Activated gamma-delta T cell treated with anti-CD3 and anti-CD28 coated beads, Interleukin-2, amount 50 U/mL, for 16 hours (primary cell): Measurements from ENCODE around the gene ASPDH.
A peak's percentile ranks its signal among the peaks of the same experiment; 100 is the strongest.

Experiments
- DNase-seq: peaks from one replicate; pipeline ENCODE4 v3.0.0-alpha.2; 2020; ENCODE audit warnings: low read depth

Gene ASPDH

DNA sequence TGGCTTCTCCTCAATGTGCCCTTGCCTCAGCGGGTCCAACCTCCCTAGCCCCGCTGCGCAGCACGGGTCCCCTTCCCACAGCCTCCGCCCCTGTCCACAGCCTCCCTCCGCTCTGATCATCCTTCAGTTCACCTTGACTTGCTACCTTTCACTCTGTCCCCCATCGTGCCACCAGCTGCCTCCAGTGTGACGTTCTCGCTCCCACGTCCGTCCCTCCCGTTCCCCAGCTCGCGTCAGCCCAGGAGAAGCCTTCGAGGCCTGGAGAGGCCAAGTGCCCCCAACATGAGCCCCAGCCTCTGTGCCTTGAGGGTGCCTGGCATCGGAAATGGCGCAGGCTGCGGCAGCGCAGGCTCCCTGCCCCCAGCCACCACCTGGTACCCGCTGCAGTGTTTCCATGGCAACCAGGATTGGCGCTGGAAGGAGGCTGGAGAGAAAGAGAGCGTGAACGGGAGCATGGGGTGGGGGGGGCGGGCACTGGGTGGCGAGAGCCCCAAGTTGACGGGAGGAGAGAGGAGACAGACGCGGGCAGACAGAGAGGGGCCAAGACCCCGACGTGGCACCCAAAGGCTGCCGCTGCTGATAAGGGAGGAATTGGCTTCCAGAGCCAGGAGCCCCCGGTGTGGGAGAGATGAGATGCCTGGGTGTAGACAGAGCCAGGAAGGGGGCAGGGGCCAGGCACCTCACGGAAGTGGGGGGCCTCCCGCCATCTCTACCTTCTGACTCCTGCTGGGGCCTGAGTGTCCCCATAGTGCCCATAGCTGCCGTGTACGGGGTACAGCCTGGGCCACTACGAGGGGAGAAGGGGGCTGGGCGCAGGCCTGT lies 844 bp upstream of the ASPDH start:
- DNase-seq: no peak

DNA sequence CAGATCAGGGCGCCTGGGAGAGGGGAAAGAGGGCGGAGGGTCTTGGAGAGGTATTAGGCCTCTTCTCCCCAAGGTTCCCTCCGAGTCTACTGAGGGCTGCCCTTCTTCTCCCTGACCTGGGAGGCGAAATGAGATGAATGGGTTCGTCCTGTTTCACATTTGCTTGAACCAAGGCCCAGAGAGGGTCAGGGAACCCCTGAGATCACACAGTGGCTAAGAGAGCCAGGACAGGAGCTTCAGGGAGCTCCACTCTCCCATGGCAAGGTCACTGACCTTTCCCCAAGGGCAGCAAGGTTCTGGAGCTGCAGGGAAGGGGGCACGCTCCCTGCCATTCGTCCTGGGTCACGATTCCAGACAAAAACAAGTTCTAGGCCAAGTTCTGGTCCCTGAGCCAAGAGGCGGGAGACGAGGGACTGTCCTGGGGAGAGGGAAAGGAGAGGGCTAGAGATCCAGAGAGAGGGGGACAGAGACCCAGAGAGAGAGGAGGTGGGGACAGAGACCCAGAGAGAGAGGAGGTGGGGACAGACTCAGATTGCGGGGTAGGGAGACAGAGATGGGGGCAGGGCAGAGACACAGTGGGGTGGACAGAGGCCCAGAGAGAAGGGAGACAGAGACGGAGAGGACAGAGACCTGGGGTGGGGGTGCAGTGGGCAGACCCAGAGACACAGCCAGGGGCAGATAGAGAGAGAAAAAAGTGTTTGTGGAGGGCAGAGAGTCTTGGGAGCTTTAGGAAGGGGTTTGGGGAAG lies 541 bp downstream of the ASPDH start:
- no peak for DNase-seq

DNA sequence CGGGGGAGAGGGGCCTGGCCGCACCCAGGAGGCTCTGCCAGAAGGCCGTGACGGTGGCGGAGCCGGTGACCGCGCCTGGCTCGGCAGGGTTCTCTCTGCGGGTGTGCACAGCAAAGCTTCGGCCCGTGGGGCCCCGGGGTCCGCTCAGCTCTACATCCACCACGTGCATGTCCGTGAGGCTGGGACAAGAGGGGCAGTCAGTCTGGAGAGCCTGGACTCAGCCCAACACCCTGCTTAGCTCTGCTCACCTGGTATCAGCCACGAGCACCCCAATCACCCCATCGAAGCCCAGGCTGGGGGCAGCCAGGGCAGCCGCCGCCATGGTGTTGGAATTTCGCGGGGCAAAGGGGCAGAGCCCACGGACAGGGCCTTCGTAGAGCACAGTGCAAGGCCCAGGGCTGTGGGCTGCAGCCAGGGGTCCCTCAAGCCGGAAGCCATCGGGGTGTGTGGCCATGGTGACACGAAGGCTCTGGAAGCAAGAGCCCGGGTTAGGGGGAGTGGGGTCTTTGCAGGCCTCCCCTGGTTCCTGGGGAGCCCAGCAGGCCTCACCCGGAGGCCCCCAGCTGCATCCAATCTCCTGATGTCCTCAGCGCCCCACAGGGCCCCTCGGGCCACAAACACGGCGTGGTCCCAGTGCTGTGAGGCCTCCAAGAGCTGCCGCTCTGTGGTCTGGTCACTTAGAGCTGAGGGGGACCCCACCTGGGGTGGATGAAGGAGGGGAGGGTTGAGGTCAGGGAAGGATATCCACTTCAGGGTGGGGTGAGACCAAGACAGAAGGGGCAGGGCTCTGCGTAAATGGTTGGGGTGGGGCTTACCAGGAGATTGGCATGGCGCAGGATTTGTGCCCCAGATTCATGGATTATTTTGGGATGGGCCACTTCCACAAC lies 1.4 kb downstream of the ASPDH start:
- DNase-seq: no peak

DNA sequence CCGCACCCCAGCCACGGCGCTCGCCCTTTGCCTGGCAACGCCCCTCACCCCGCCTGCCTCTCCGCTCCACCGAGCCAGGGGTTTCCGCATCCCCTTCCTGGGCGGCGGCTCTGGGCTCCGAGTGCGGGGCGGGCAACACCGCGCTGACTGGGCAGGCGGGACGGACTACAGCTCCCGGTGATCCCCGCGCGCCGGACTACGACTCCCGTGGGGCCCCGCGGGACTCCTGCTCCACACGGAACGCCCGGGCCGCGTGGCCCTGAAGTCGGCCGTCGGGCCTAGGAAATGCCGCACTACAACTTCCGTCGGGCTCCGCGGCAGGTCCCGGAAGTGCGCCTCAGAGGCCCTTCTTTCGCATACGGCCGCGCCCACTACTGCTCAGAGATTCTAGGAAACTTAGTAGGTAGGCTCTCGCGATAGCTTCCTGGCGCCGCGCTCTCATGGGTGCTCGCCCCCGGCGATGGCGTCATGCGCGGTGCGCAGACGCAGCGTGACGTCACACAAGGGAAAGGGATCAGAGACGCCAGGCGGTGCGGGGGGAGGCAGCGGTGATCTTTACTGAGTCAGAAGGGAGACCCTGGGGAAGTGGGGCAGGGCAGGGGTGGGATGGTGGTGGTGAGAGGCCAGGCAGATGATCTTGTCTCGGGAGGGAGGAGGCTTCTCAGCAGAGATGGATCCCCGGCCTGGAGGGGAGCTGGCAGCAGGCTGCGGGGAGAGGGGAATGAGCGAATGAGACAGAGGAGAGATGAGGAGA lies 2.5 kb downstream of the ASPDH start, which contains the start of gene JOSD2:
JOSD2 (minus strand) TSS at position 123 of the 754 bp plus-strand sequence. CDS start 760 bp downstream, outside the sequence.
- DNase-seq: peak; percentile 93

DNA sequence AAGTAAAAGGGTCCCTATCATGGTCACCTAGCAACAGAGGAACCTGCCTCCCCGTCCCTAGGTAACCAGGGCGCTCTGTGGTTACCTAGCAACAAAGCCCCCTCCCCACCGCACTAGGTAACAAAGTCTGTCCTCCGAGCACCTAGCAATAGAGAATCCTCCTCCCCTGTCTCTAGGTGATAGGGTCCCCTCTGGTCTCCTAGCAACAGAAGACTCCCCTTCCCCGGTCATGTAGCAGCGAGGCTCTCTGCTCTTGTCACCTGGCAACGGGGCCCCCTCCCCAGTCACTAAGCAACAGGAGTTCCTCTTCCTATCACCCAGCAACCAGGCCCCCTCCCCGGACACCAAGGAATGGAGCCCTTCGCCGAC lies 3.0 kb downstream of the ASPDH start:
- no peak for DNase-seq

DNA sequence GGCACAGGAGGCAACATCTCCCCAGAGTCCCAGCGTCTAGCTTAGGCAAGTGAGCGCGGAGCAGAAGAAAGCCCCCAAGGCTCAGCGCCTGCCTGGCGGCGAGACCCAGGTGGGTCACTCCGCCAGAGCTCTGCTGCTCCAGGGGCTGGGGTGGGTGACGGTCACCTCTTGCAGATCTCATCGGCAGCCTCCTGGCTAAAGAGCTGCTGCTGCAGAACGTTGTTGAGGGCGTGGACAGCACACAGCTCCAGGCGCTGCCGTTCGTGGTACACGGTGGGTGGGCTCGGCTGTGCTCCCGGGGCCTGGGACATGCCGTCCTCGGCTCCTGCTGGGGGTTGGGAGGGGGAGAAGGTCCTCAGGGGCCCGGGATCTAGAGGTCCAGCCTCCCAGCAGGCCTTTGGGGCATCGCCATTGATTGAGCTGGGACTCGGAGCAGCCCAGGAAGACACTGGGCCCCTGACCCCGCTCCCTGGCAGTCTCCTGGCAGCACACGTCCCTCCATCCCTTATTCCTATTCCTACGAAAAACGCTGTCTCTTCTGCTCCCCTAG lies 3.5 kb downstream of the ASPDH start:
- no peak for DNase-seq

DNA sequence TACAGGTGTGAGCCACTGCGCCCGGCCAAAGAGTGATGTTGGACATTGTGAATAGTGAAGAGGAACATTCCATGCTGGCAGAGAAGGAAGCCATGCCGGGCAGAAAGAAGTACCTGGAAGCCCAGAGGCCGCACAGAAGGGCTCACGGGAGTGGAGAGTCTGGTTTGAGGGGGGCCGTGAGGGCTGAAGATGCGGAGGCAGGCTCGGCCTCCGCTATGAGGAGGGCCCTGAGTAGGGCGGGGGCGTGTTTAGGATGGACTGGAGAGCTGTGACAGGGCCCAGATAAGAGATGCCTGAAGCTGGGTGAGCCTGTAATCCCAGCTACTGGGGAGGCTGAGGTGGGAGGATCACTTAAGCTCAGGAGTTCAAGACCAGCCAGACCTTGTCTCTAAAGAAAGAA lies 4.3 kb downstream of the ASPDH start:
- no peak for DNase-seq

DNA sequence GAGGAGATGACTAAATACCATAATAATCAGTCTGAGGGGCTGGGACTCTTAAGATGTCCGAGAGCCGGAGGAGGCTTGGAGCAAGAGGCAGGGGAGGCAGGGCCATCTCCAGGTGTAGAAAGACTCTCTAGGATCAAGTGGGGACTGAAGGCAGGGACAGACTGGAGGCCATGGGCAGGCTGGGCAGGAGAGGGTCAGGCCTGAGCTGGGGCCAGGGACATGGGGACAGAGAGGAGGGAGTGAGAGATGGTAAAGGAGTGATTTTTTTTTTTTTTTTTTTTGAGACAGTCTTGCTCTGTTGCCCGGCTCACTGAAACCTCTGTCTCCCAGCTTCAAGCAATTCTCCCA lies 4.9 kb downstream of the ASPDH start:
- no peak for DNase-seq

DNA sequence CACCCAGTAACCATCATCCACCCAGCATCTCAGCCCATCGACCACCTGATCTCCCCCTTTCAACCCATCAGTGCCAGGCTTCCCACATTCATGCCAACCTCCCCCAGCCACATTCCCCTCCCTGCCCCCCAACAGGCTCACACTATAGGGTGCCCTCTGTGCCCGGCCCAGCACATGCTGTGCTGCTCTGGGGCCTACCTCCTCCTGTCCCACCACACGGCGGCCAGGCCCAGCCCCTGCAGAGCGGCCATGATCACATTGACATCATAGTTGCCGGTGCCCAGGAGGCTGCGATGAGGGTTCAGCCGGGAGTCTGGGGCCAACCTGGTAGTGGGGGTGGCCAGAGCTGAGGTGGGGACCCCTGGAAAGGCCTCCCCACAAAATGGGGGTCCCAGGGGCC lies 6.3 kb downstream of the ASPDH start:
- no peak for DNase-seq

DNA sequence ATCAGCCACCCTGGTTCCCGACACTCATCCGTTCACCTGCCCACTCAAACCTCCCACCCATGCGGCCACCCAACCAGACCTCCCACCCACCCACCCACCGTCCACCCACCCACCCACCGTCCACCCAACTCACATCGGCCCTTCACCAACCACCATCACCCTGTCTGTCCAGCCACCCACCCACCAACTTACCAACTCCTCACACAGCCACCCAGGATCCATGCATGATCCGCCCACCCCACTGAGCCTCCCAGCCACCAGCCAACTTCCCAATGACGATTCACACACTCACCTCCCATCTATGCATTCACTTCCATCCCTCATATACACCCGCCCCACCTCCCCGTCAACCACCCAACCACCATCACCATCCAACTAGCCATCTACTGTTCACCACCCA lies 7.0 kb downstream of the ASPDH start:
- DNase-seq: no peak

DNA sequence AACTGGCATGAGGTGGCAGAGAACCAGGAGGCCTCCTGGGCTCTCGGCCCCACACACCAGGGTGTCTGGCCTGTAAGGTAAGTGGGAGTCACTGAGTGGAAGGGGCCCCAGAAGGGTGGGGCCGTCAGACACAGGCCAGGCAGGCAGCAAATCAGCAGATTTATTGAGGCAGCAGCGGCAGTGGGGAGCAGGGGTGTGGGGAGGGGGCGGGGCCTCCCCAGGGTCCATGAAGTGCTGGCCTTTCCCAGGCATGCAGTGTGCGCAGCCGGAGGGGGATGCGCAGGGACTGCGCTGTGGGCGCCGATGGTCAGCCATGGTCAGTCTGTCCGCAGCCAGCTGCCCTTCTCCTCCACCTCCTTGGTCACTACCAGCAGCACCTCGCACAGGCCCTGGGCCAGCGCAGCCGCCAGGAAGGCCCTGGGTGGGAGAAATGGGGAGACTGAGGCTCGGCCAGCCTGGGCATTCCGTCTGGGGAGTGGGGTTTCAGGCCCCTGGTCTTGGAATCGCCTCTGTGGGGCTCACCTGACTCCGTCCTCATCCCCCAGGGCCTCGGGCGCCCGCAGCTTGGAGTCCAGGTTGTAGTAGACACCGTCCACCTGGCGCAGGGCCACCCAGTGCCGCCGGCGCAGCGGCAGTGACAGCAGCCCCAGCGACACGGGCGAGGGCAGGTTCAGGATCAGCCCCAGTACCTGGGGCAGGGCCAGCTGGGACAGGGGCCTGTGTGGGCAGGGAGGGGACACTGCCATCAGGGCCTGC lies 7.7 kb downstream of the ASPDH start:
- DNase-seq: no peak

DNA sequence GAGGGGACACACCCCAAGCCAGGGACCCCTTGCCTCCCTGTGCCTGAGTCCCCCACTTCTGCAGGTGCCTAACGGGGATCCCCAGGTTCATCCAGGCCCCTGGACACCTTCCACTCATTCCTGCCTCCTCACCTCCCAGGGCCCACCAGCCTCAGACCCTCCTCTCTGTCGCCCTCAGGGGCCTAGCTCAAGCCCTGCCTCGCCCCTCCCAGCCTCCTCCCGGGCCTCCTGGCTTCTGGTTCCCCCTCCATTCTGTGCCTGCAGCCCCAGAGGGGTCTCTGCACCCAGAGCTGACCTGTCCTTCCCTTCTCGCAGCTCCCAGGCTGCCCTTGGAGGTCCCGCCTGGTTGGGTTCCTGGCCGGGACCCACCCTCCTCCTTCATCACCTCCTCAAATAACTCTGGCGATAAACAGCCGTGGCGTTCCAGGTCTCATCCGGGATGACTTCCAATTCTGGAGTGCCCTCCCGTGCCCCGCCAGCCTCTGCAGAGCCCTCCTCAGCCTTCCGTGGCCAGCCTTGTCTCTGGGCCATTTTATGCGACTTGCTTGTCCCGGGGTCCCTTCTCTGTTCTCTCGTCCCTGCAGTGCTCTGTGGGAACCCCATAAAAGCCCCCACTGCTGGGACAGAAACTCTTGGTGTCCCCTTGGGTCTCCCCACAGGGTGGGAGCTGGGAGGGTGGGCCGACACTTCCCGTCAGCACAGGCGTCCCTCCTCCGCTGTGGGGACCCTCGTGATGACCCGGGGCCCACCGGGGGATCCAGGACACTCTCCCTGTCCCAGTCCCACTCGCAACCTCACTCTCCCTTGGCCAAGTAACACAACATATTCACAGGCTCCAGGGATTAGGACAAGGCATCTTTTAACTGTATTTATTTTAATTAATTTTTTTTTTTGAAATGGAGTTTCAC lies 11.9 kb downstream of the ASPDH start:
- DNase-seq: no peak

DNA sequence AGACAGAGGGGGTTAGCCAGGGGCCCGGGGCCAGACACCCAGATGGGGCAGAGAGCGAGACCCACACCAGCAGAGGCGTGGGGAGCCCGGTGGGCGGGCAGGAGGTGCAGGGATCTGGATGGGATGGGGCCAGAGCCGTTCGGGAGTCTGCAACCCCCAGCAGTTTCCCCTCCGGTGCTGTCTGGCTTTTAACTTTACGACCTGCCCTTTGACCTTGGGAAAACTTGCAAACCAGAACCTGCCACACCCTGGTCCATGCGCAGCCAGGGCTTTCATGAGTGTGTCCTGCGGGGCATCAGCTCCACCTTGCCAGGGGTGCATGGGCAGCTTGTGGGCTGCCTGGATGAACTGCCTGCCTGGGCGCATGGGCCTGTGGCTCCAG lies 12.5 kb downstream of the ASPDH start:
- DNase-seq: no peak

DNA sequence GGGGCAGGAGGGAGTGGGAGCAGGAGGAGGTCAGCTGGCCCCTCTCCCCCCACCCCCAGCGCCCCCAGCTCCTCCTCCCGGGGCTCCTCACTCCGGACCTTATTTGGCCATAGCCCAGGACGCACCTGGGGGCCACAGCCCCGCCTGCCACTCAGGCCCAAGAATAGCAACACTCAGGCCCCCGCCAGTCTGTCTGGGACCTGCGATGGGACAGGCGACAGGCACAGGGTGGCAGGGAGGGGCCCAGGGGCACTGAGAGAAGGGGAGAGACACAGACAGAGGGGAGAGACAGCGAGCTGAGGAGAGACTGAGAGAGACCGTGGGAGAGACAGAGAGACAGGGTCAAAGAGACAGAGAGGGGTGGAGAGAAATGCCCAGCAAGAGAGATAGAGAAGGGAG lies 13.0 kb downstream of the ASPDH start:
- no peak for DNase-seq

DNA sequence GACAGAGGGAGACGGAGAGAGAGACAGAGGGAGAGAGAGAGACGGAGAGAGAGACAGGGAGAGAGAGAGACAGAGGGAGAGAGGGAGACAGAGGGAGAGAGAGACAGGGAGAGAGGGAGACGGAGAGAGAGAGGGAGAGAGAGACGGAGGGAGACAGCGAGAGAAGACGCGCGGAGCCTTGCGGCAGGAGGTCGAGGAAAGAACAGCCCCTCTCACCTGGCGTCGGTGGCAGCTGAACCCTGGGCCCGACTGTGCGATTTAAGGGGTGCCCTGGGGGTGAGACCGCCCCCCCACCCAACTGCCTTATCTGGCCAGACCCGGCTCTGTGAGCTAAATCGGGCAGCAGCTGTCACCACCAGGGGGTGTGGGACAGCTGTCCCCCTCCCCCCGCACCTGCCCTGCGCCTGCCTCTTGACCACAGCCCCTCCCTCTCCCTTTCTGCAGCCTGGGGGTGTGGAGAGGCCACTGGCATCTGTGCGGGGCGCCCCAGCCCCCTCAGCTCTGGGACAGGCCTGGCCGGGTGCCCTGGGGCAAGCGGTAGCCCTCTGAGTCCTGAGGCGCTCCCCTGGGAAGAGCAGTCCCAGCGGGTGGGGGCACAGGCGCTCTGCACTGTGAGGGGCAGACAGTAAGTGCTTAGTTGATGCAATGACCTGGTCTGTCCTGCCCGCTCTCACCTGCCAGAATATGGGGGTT lies 13.5 kb downstream of the ASPDH start:
- no peak for DNase-seq

DNA sequence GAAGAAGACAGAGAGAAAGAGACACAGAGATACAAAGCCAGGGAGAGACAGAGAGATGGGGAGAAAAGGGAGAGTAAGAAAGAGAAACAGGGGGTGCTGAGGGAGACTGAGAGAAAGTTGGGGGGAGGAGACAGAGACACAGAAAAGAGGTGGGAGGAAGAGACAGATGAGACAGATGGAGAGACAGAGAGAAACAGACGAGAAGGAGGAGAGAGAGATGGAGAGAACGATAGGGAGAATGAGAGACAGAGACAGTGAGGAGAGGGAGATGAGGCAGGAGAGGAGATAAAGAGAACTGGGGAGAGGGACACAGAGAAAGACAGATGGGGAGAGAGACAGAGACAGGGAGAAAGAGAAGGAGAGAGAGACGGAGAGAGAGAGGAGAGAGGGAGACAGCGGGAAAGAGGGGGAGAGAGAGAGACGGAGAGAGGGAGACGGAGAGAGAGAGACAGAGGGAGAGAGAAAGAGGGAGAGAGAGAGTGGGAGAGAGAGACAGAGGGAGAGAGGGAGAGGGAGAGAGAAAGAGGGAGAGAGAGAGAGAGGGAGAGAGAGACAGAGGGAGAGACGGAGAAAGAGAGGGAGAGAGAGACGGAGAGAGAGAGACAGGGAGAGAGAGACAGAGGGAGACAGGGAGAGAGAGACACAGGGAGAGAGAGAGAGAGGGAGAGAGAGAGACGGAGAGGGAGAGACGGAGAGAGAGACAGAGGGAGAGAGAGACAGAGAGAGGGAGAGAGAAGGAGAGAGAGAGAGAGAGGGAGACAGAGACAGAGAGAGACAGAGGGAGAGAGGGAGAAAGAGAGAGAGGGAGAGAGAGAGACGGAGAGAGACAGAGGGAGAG lies 15.3 kb downstream of the ASPDH start:
- no peak for DNase-seq

DNA sequence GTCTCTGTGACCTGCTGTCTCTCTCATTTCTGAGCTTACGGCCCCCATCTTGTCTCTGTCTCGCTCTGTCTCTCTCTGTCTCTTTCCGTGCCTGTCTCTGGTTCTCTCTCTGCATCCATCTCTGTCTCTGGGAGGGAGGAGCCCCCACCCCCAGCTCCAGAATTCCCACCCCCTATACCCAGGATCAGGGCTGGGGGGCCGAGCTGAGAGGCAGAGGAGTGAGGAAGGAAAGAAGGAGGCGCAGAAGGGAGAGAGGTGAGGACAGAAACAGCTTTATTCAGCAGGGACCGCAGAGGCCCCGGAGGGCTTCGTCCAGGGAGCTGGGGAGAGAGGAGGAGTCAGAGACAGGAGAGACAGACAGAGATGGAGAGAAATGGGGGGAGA lies 16.7 kb downstream of the ASPDH start:
- no peak for DNase-seq
